ENCODE data around the gene FAM200C. TPM values are rescaled to one million over a fixed set of nuclear protein-coding genes. Genes with fewer than 3 reads are reported as not detected.

Gene FAM200C
- total RNA-seq, 1 donor from 2014 or later: 13.0 TPM

- H3K36me3 ChIP-seq (ENCODE audit: control insufficient read depth in 3 of 3, insufficient read depth in 3 of 3, low read length in 3 of 3): no peaks in the 10 kb centered on the region
- H3K27ac ChIP-seq (ENCODE audit: low read depth, low read length): no peak overlapping the region
- no peak overlapping the region for H3K4me3 ChIP-seq (ENCODE audit: low read length in 3 of 3)
- H3K27me3 ChIP-seq (ENCODE audit: control insufficient read depth in 3 of 3, insufficient read depth in 3 of 3, low read length in 3 of 3): no peaks in the 10 kb centered on the region
- H3K4me1 ChIP-seq (ENCODE audit: control insufficient read depth in 3 of 3, insufficient read depth in 3 of 3, low read length in 3 of 3): peaks cover 27 to 36% (median 35%) of the 10 kb centered on the region in 3 donors
- H3K9me3 ChIP-seq (ENCODE audit: control insufficient read depth in 3 of 3, low read length in 3 of 3): no peaks in the 10 kb centered on the region
- H3K9ac ChIP-seq (ENCODE audit: low read depth in 1 of 3, low read length in 3 of 3): no peak overlapping the region
Measured at GRCh38 chr5:160360310-160360709, 39.5 kb downstream of the FAM200C start.

- no peak overlapping the region for H3K27ac ChIP-seq (ENCODE audit: low read depth, low read length)
- peaks cover 27 to 36% (median 35%) of the 10 kb centered on the region in 3 donors for H3K4me1 ChIP-seq (ENCODE audit: control insufficient read depth in 3 of 3, insufficient read depth in 3 of 3, low read length in 3 of 3)
- H3K9me3 ChIP-seq (ENCODE audit: control insufficient read depth in 3 of 3, low read length in 3 of 3): no peaks in the 10 kb centered on the region
- H3K4me3 ChIP-seq (ENCODE audit: low read length in 3 of 3): no peak overlapping the region
- no peak overlapping the region for H3K9ac ChIP-seq (ENCODE audit: low read depth in 1 of 3, low read length in 3 of 3)
- no peaks in the 10 kb centered on the region for H3K36me3 ChIP-seq (ENCODE audit: control insufficient read depth in 3 of 3, insufficient read depth in 3 of 3, low read length in 3 of 3)
- no peaks in the 10 kb centered on the region for H3K27me3 ChIP-seq (ENCODE audit: control insufficient read depth in 3 of 3, insufficient read depth in 3 of 3, low read length in 3 of 3)
Measured at GRCh38 chr5:160359816-160360215, 40.0 kb downstream of the FAM200C start.

GRCh38 chr5:160359242-160359641, 40.6 kb downstream of the FAM200C start:
- Histone ChIP-seq H3K27me3 (ENCODE audit: control insufficient read depth in 3 of 3, insufficient read depth in 3 of 3, low read length in 3 of 3) (no peaks in the 10 kb centered on the region), H3K9me3 (ENCODE audit: control insufficient read depth in 3 of 3, low read length in 3 of 3) (no peaks in the 10 kb centered on the region), H3K36me3 (ENCODE audit: control insufficient read depth in 3 of 3, insufficient read depth in 3 of 3, low read length in 3 of 3) (no peaks in the 10 kb centered on the region), H3K9ac (ENCODE audit: low read depth in 1 of 3, low read length in 3 of 3) (no peak overlapping the region), H3K27ac (ENCODE audit: low read depth, low read length) (no peak overlapping the region), H3K4me3 (ENCODE audit: low read length in 3 of 3) (no peak overlapping the region), H3K4me1 (ENCODE audit: control insufficient read depth in 3 of 3, insufficient read depth in 3 of 3, low read length in 3 of 3) (peaks cover 27 to 36% (median 35%) of the 10 kb centered on the region in 3 donors)

GRCh38 chr5:160357861-160358411, 41.9 kb downstream of the FAM200C start:
- Histone ChIP-seq H3K9ac (ENCODE audit: low read depth in 1 of 3, low read length in 3 of 3) (peak overlapping the region; percentile 47 to 69 (median 61)), H3K27ac (ENCODE audit: low read depth, low read length) (peak overlapping the region; percentile 68), H3K4me3 (ENCODE audit: low read length in 3 of 3) (peak overlapping the region; percentile 54 to 62 (median 56)), H3K36me3 (ENCODE audit: control insufficient read depth in 3 of 3, insufficient read depth in 3 of 3, low read length in 3 of 3) (no peaks in the 10 kb centered on the region), H3K4me1 (ENCODE audit: control insufficient read depth in 3 of 3, insufficient read depth in 3 of 3, low read length in 3 of 3) (peaks cover 25 to 31% (median 26%) of the 10 kb centered on the region in 3 donors), H3K27me3 (ENCODE audit: control insufficient read depth in 3 of 3, insufficient read depth in 3 of 3, low read length in 3 of 3) (no peaks in the 10 kb centered on the region), H3K9me3 (ENCODE audit: control insufficient read depth in 3 of 3, low read length in 3 of 3) (no peaks in the 10 kb centered on the region)

GRCh38 chr5:160357394-160357793, 42.5 kb downstream of the FAM200C start:
- Histone ChIP-seq H3K27me3 (ENCODE audit: control insufficient read depth in 3 of 3, insufficient read depth in 3 of 3, low read length in 3 of 3) (no peaks in the 10 kb centered on the region), H3K4me1 (ENCODE audit: control insufficient read depth in 3 of 3, insufficient read depth in 3 of 3, low read length in 3 of 3) (peaks cover 22 to 36% (median 25%) of the 10 kb centered on the region in 3 donors)

GRCh38 chr5:160356550-160357347, 43.1 kb downstream of the FAM200C start:
- Histone ChIP-seq H3K36me3 (ENCODE audit: control insufficient read depth in 3 of 3, insufficient read depth in 3 of 3, low read length in 3 of 3) (no peaks in the 10 kb centered on the region), H3K27me3 (ENCODE audit: control insufficient read depth in 3 of 3, insufficient read depth in 3 of 3, low read length in 3 of 3) (no peaks in the 10 kb centered on the region), H3K27ac (ENCODE audit: low read depth, low read length) (peak overlapping the region; percentile 68), H3K4me1 (ENCODE audit: control insufficient read depth in 3 of 3, insufficient read depth in 3 of 3, low read length in 3 of 3) (peaks cover 22 to 35% (median 25%) of the 10 kb centered on the region in 3 donors), H3K9me3 (ENCODE audit: control insufficient read depth in 3 of 3, low read length in 3 of 3) (no peaks in the 10 kb centered on the region), H3K4me3 (ENCODE audit: low read length in 3 of 3) (no peak overlapping the region), H3K9ac (ENCODE audit: low read depth in 1 of 3, low read length in 3 of 3) (peak overlapping the region; percentile 3 to 61 (median 50))

More at GRCh38 chr5:160357394-160357793, 42.5 kb downstream of the FAM200C start:
- Histone ChIP-seq H3K9me3 (ENCODE audit: control insufficient read depth in 3 of 3, low read length in 3 of 3) (no peaks in the 10 kb centered on the region), H3K36me3 (ENCODE audit: control insufficient read depth in 3 of 3, insufficient read depth in 3 of 3, low read length in 3 of 3) (no peaks in the 10 kb centered on the region), H3K4me3 (ENCODE audit: low read length in 3 of 3) (peak overlapping the region in 1 of 3 donors; percentile 62), H3K9ac (ENCODE audit: low read depth in 1 of 3, low read length in 3 of 3) (peak overlapping the region; percentile 47 to 69 (median 61)), H3K27ac (ENCODE audit: low read depth, low read length) (peak overlapping the region; percentile 68)

- H3K9ac ChIP-seq (ENCODE audit: low read depth in 1 of 3, low read length in 3 of 3): no peak overlapping the region
- H3K4me3 ChIP-seq (ENCODE audit: low read length in 3 of 3): no peak overlapping the region
- no peak overlapping the region for H3K27ac ChIP-seq (ENCODE audit: low read depth, low read length)
- H3K4me1 ChIP-seq (ENCODE audit: control insufficient read depth in 3 of 3, insufficient read depth in 3 of 3, low read length in 3 of 3): peaks cover 22 to 34% (median 23%) of the 10 kb centered on the region in 3 donors
- peaks cover 0 to 1% (median 0%) of the 10 kb centered on the region in 3 donors for H3K36me3 ChIP-seq (ENCODE audit: control insufficient read depth in 3 of 3, insufficient read depth in 3 of 3, low read length in 3 of 3)
- no peaks in the 10 kb centered on the region for H3K9me3 ChIP-seq (ENCODE audit: control insufficient read depth in 3 of 3, low read length in 3 of 3)
- H3K27me3 ChIP-seq (ENCODE audit: control insufficient read depth in 3 of 3, insufficient read depth in 3 of 3, low read length in 3 of 3): no peaks in the 10 kb centered on the region
Measured at GRCh38 chr5:160354666-160355065, 45.2 kb downstream of the FAM200C start.

GRCh38 chr5:160353379-160353778, 46.5 kb downstream of the FAM200C start:
- peak overlapping the region in 2 of 3 donors; percentile 28 to 38 for H3K4me3 ChIP-seq (ENCODE audit: low read length in 3 of 3)
- H3K27ac ChIP-seq (ENCODE audit: low read depth, low read length): no peak overlapping the region

GRCh38 chr5:160352308-160352707, 47.5 kb downstream of the FAM200C start:
- H3K9ac ChIP-seq (ENCODE audit: low read depth in 1 of 3, low read length in 3 of 3): no peak overlapping the region
- H3K27me3 ChIP-seq (ENCODE audit: control insufficient read depth in 3 of 3, insufficient read depth in 3 of 3, low read length in 3 of 3): no peaks in the 10 kb centered on the region
- H3K27ac ChIP-seq (ENCODE audit: low read depth, low read length): no peak overlapping the region
- peaks cover 0 to 4% (median 0%) of the 10 kb centered on the region in 3 donors for H3K36me3 ChIP-seq (ENCODE audit: control insufficient read depth in 3 of 3, insufficient read depth in 3 of 3, low read length in 3 of 3)
- H3K4me3 ChIP-seq (ENCODE audit: low read length in 3 of 3): no peak overlapping the region
- H3K9me3 ChIP-seq (ENCODE audit: control insufficient read depth in 3 of 3, low read length in 3 of 3): no peaks in the 10 kb centered on the region
- peaks cover 10 to 20% (median 12%) of the 10 kb centered on the region in 3 donors for H3K4me1 ChIP-seq (ENCODE audit: control insufficient read depth in 3 of 3, insufficient read depth in 3 of 3, low read length in 3 of 3)

More at GRCh38 chr5:160353379-160353778, 46.5 kb downstream of the FAM200C start:
- Histone ChIP-seq H3K9ac (ENCODE audit: low read depth in 1 of 3, low read length in 3 of 3) (peak overlapping the region in 1 of 3 donors; percentile 50), H3K4me1 (ENCODE audit: control insufficient read depth in 3 of 3, insufficient read depth in 3 of 3, low read length in 3 of 3) (peaks cover 21 to 31% (median 22%) of the 10 kb centered on the region in 3 donors), H3K9me3 (ENCODE audit: control insufficient read depth in 3 of 3, low read length in 3 of 3) (no peaks in the 10 kb centered on the region), H3K36me3 (ENCODE audit: control insufficient read depth in 3 of 3, insufficient read depth in 3 of 3, low read length in 3 of 3) (peaks cover 0 to 4% (median 0%) of the 10 kb centered on the region in 3 donors), H3K27me3 (ENCODE audit: control insufficient read depth in 3 of 3, insufficient read depth in 3 of 3, low read length in 3 of 3) (no peaks in the 10 kb centered on the region)

GRCh38 chr5:160349935-160350303, 49.9 kb downstream of the FAM200C start:
- peaks cover 3 to 7% (median 4%) of the 10 kb centered on the region in 3 donors for H3K4me1 ChIP-seq (ENCODE audit: control insufficient read depth in 3 of 3, insufficient read depth in 3 of 3, low read length in 3 of 3)
- no peaks in the 10 kb centered on the region for H3K27me3 ChIP-seq (ENCODE audit: control insufficient read depth in 3 of 3, insufficient read depth in 3 of 3, low read length in 3 of 3)
- no peaks in the 10 kb centered on the region for H3K9me3 ChIP-seq (ENCODE audit: control insufficient read depth in 3 of 3, low read length in 3 of 3)
- no peak overlapping the region for H3K4me3 ChIP-seq (ENCODE audit: low read length in 3 of 3)
- H3K36me3 ChIP-seq (ENCODE audit: control insufficient read depth in 3 of 3, insufficient read depth in 3 of 3, low read length in 3 of 3): peaks cover 0 to 4% (median 0%) of the 10 kb centered on the region in 3 donors
- H3K9ac ChIP-seq (ENCODE audit: low read depth in 1 of 3, low read length in 3 of 3): no peak overlapping the region
- no peak overlapping the region for H3K27ac ChIP-seq (ENCODE audit: low read depth, low read length)
